Measurements from ENCODE around the gene PHEX.

The PHEX gene

DNA sequence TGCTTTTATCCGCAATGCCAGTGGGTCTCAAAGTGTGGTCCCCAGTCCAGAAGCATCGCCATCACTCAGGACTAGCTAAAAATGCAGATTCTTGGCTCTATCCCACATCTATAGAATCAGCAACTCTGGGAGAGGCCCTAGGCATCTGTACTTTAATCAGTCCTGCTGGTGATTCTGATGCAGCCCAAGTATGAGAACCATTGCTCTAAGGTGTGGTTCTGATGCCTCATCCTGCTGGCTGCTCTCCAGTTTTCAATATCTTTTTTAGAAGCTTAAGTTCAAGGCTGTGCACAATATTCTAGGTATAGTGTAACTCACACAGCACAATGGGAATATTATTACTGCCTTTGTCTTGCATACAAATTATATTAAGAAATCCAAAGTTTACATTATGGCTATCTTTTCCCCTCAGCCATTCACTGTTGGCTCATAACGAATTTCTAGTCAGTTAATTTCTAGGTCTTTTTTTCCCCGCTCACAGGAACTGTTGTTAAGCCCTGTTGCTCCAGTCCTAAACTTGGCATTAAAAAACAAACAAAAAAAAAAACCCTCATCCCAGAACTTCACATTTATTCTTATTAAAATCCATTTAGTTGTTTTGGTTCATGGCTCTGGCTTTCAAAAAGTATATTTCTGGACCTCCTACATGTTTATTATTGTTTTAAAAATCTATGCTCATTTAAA lies 109.1 kb downstream of the PHEX start:
- no peak for TF ChIP-seq JUND (IDR thresholded peaks at IDR 0.05; ENCODE audit: low read depth)
- in situ Hi-C loops (cut with HindIII; ENCODE audit: low pct_unique_long_range_greater_than_20kb, low sequenced_read_pairs): no loop called here
- DNase-seq (ENCODE audit: low read depth in 1 of 2, low spot score in 1 of 2): no peak

DNA sequence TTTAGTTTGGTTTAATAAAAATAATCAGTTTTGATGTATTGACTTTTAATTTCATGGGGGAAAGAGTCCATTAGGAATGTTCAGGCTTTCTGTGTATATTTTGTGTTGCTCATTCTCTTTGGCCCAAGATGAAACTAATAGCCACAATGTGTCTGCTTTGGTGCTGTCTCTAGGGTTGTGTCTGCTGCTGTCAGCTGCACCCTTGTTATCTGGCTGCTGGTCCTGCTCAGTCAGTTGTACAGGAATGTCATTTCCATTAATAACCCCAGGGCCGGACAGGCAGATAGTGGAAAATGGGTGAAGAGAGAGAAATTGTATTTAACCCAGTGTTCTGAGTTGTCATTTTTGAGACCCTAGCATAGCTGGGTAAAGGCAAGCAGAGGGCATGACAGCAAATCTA lies 115.1 kb downstream of the PHEX start:
- TF ChIP-seq JUND (IDR thresholded peaks at IDR 0.05; ENCODE audit: low read depth): no peak
- in situ Hi-C loops (cut with HindIII; ENCODE audit: low pct_unique_long_range_greater_than_20kb, low sequenced_read_pairs): no loop called here
- DNase-seq (ENCODE audit: low read depth in 1 of 2, low spot score in 1 of 2): no peak

GRCh38 chrX:22147942-22148341 lies 115.8 kb downstream of the PHEX start:
- in situ Hi-C loops (cut with HindIII; ENCODE audit: low pct_unique_long_range_greater_than_20kb, low sequenced_read_pairs): no loop called here
- DNase-seq (ENCODE audit: low read depth in 1 of 2, low spot score in 1 of 2): no peak
- no peak for TF ChIP-seq JUND (IDR thresholded peaks at IDR 0.05; ENCODE audit: low read depth)

DNA sequence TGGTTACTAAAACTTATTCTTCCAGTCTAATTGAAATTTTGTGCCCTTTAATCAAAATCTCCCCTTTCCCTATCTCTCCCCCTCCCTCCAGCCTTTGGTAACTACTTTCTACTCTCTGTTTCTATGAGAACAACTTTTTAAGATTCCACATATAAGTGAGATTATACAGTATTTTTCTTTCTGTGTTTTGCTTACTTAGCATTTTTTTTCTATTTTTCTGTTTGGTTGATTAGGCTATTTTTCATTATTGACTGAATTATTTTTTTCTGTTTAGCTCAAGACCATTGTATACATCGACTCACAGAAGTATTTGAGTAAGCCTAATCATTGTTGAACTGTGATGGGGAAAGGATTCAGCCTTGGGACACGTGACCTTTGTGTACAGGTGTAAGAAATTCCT lies 116.4 kb downstream of the PHEX start:
- in situ Hi-C loops (cut with HindIII; ENCODE audit: low pct_unique_long_range_greater_than_20kb, low sequenced_read_pairs): no loop called here
- TF ChIP-seq JUND (IDR thresholded peaks at IDR 0.05; ENCODE audit: low read depth): no peak
- no peak for DNase-seq (ENCODE audit: low read depth in 1 of 2, low spot score in 1 of 2)

DNA sequence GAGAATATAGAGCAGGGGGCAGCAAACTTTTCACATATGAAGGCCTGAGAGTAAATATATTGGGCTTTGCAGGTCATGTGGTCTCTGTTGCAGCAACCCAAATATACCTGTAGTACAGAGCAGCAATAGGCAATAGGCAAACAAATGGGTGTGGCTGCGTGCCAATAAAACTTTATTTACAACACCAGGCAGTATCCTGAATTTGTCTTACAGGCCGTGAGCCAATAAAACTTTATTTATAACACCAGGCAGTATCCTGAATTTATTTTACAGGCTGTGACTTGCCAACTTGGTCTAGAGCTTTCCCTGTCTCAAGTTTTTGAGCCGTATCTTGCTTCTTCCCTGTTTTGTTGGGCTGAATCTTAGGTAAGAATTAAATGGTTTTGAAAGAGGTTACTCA lies 118.2 kb downstream of the PHEX start:
- in situ Hi-C loops (cut with HindIII; ENCODE audit: low pct_unique_long_range_greater_than_20kb, low sequenced_read_pairs): no loop called here
- no peak for TF ChIP-seq JUND (IDR thresholded peaks at IDR 0.05; ENCODE audit: low read depth)
- no peak for DNase-seq (ENCODE audit: low read depth in 1 of 2, low spot score in 1 of 2)

DNA sequence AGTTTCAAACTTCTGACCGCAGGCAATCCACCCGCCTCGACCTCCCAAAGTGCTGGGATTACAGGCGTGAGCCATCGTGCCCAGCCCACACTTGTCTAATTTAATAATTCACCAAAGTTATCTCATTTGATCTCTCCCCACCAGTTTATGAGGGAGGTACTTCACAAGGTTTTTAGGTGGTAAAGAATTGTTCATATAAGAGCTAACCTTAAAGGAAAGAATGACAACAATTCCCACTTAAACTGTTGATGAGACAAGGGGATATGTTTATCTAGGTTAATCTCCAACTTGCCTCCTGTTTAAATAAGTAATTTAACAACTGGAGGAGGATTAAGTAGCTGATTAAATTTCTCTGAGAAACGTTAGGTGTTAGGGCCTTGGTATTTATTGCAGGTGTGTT lies 123.0 kb downstream of the PHEX start:
- in situ Hi-C loops (cut with HindIII; ENCODE audit: low pct_unique_long_range_greater_than_20kb, low sequenced_read_pairs): no loop called here
- TF ChIP-seq JUND (IDR thresholded peaks at IDR 0.05; ENCODE audit: low read depth): no peak
- DNase-seq (ENCODE audit: low read depth in 1 of 2, low spot score in 1 of 2): no peak

- peak in 1 of 2 experiments; percentile 36 for DNase-seq (ENCODE audit: low read depth in 1 of 2, low spot score in 1 of 2)
- in situ Hi-C loops (cut with HindIII; ENCODE audit: low pct_unique_long_range_greater_than_20kb, low sequenced_read_pairs): no loop called here
- no peak for TF ChIP-seq JUND (IDR thresholded peaks at IDR 0.05; ENCODE audit: low read depth)
Observed at GRCh38 chrX:22159071-22159470, 126.9 kb downstream of the PHEX start.

GRCh38 chrX:22163326-22163725 lies 131.2 kb downstream of the PHEX start:
- in situ Hi-C loops (cut with HindIII; ENCODE audit: low pct_unique_long_range_greater_than_20kb, low sequenced_read_pairs): no loop called here
- TF ChIP-seq JUND (IDR thresholded peaks at IDR 0.05; ENCODE audit: low read depth): no peak
- DNase-seq (ENCODE audit: low read depth in 1 of 2, low spot score in 1 of 2): no peak

DNA sequence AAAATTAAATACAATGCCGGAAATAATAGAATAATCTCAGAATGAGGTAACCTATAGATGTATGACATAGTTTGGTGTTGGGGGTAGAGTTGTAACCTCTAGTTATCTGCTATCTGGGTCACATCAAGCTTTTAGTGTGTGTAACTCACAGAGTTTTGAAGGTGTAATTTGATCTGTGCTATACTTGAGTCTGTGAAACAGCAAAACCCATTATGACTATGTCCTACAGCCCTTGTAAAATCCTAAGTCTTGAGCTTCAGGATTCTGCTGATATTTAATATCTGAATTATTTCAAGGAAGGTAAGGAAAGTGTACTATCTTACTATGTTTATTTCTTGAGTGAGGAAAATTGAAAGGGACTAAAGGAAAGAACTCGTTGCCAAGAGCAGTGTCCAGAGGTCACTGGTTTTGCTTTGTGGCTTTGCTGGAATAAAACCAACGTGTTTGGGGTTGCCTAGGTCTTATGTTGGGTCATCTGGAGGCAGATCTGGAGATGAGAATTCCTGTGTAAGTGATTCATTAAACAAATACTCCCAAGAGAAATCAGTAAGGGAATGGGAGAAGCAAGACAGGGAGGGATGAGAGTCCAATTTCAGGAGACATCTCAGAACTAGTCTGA lies 132.8 kb downstream of the PHEX start:
- TF ChIP-seq JUND (IDR thresholded peaks at IDR 0.05; ENCODE audit: low read depth): no peak
- in situ Hi-C loops (cut with HindIII; ENCODE audit: low pct_unique_long_range_greater_than_20kb, low sequenced_read_pairs): no loop called here
- no peak for DNase-seq (ENCODE audit: low read depth in 1 of 2, low spot score in 1 of 2)

DNA sequence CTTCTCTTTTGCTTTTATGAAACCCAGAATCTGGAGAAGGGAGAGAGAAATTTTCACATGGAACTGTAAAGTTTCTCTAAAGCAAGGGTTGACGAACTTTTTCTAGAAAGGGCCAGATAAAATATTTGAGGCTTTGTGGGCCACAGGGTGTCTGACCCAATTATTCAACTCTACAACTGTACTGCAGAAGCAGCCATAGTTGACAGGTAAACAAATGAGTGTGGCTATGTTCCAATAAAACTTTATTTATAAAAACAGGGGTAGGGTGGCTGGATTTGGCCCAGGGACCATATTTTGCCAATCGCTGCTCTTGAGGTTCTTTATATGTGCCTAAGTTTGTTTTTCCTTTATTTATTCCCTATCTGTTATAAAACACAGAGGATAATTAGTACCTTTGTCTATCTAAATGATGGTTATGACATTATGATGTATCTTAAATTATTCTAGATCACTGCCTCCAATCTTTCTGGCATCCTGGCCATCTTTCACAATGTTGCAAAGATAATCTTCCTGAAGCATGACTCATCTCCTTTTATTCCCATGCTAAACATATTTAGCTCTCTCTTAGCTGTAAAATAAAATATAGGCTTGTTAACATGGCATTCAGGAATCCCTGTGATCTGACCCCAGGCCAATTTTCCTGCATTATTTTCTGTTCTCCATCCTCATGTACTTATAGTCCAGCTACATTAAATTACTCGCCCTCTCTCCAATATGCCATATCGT lies 133.8 kb downstream of the PHEX start:
- no peak for TF ChIP-seq JUND (IDR thresholded peaks at IDR 0.05; ENCODE audit: low read depth)
- in situ Hi-C loops (cut with HindIII; ENCODE audit: low pct_unique_long_range_greater_than_20kb, low sequenced_read_pairs): no loop called here
- no peak for DNase-seq (ENCODE audit: low read depth in 1 of 2, low spot score in 1 of 2)

DNA sequence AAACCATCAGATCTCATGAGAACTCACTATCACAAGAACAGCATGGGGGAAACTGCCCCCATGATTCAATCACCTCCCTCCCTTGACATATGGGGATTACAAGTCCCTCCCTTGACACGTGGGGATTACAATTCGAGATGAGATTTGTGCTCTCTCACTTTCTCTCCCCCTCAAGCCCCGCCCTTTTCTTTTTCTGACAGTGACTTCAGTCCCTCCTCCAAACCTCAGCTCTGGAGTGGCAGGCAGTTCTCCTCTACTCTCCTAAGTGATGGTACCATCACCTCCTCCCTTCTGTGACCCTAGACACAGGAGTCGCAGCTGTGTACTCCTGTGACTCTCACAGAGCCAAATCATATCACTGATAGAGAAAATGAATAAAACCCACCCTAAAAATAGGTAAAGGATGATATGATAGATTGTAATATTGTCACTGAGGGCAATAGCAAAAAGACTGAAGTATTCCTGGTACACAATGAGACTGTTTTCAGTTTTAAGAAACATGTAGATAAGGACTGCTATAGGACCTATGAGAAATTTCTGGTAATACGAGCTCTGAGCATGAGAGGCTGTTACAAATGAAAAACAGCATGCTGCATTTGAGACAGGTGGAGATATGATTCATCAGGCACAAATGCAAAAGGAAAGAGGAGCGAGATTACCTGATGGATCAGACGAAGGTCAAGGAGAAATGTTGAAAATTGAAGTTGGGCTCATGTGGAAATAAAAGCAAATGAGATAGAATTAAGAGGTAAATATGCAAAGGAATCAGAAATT lies 139.3 kb downstream of the PHEX start:
- in situ Hi-C loops (cut with HindIII; ENCODE audit: low pct_unique_long_range_greater_than_20kb, low sequenced_read_pairs): no loop called here
- no peak for TF ChIP-seq JUND (IDR thresholded peaks at IDR 0.05; ENCODE audit: low read depth)
- DNase-seq (ENCODE audit: low read depth in 1 of 2, low spot score in 1 of 2): no peak

DNA sequence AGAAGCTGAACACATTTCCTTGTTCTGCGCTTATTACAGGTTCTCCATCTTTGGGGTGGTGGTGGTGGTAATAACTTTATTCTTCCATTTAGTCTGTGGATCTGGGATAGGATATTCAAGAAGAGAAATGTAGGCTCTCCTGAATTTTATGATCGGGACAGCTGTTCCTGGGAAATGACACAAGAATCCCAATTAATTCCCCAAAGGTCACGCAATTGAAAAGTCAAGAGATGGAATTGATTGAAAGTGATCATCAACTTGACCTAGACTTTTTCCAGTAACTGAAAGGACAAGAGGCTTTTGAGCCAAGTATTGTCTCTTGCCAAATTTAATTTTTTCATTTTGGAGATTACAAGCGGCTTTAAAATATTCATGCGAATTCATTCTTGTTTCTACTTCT lies 141.8 kb downstream of the PHEX start:
- TF ChIP-seq JUND (IDR thresholded peaks at IDR 0.05; ENCODE audit: low read depth): no peak
- DNase-seq (ENCODE audit: low read depth in 1 of 2, low spot score in 1 of 2): no peak
- in situ Hi-C loops (cut with HindIII; ENCODE audit: low pct_unique_long_range_greater_than_20kb, low sequenced_read_pairs): no loop called here
